PFSK-1 (cell line): Measurements from ENCODE around the gene DGUOK.

ENCODE experiments used
- FOXP2 ChIP-seq: optimal IDR thresholded peaks from 2 replicates; pipeline ENCODE3; 2011; ENCODE audit warnings: borderline replicate concordance, control low read depth, inconsistent platforms; ENCODE audit not compliant: insufficient read depth; ENCODE audit errors: extremely low read length, extremely low read depth
- POLR2AphosphoS5 ChIP-seq: IDR thresholded peaks from 2 replicates; pipeline ENCODE4 v1.6.1; 2012; ENCODE audit warnings: low read depth, mild to moderate bottlenecking, control low read depth, low read length, moderate library complexity
- SIN3A ChIP-seq: IDR thresholded peaks from 2 replicates; pipeline ENCODE4 v1.6.1; 2012; ENCODE audit warnings: mild to moderate bottlenecking, low read length, moderate library complexity, borderline replicate concordance; ENCODE audit not compliant: insufficient read depth
- TAF1 ChIP-seq: IDR thresholded peaks from 2 replicates; pipeline ENCODE4 v1.6.1; 2012; ENCODE audit warnings: low read length, control low read depth, borderline replicate concordance; ENCODE audit not compliant: insufficient read depth
- TF ChIP-seq, protein P1 (sequence below), 2 experiments: IDR thresholded peaks; 2 replicates each; pipeline versions ENCODE4 v1.6.1 to v1.8.0; 2011 to 2012; ENCODE audit warnings: low read depth in 2 of 2, low read length in 2 of 2, control low read depth in 1 of 2, inconsistent platforms in 1 of 2, mild to moderate bottlenecking in 1 of 2, moderate library complexity in 1 of 2; ENCODE audit not compliant: insufficient read depth in 1 of 2

Gene DGUOK

GRCh38 chr2:73997813-73998212, 71.1 kb downstream of the DGUOK start:
- TF ChIP-seq, protein P1, sequence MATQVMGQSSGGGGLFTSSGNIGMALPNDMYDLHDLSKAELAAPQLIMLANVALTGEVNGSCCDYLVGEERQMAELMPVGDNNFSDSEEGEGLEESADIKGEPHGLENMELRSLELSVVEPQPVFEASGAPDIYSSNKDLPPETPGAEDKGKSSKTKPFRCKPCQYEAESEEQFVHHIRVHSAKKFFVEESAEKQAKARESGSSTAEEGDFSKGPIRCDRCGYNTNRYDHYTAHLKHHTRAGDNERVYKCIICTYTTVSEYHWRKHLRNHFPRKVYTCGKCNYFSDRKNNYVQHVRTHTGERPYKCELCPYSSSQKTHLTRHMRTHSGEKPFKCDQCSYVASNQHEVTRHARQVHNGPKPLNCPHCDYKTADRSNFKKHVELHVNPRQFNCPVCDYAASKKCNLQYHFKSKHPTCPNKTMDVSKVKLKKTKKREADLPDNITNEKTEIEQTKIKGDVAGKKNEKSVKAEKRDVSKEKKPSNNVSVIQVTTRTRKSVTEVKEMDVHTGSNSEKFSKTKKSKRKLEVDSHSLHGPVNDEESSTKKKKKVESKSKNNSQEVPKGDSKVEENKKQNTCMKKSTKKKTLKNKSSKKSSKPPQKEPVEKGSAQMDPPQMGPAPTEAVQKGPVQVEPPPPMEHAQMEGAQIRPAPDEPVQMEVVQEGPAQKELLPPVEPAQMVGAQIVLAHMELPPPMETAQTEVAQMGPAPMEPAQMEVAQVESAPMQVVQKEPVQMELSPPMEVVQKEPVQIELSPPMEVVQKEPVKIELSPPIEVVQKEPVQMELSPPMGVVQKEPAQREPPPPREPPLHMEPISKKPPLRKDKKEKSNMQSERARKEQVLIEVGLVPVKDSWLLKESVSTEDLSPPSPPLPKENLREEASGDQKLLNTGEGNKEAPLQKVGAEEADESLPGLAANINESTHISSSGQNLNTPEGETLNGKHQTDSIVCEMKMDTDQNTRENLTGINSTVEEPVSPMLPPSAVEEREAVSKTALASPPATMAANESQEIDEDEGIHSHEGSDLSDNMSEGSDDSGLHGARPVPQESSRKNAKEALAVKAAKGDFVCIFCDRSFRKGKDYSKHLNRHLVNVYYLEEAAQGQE (IDR thresholded peaks at IDR 0.05; ENCODE audit: insufficient read depth in 1 of 2, low read depth in 2 of 2, low read length in 2 of 2): no peak
- TF ChIP-seq POLR2AphosphoS5: no peak
- TF ChIP-seq SIN3A: no peak
- no peak for TF ChIP-seq TAF1
- no peak for TF ChIP-seq FOXP2

- TF ChIP-seq TAF1 (no peak), FOXP2 (no peak), POLR2AphosphoS5 (no peak), SIN3A (no peak)
- TF ChIP-seq, protein P1 (IDR thresholded peaks at IDR 0.05; ENCODE audit: insufficient read depth in 1 of 2, low read depth in 2 of 2, low read length in 2 of 2): no peak
Observed at GRCh38 chr2:73998451-73998850, 71.8 kb downstream of the DGUOK start.

- TF ChIP-seq TAF1 (no peak), FOXP2 (no peak), SIN3A (no peak), POLR2AphosphoS5 (no peak)
- TF ChIP-seq, protein P1 (IDR thresholded peaks at IDR 0.05; ENCODE audit: insufficient read depth in 1 of 2, low read depth in 2 of 2, low read length in 2 of 2): no peak
Observed at GRCh38 chr2:73998933-73999332, 72.3 kb downstream of the DGUOK start.

DNA sequence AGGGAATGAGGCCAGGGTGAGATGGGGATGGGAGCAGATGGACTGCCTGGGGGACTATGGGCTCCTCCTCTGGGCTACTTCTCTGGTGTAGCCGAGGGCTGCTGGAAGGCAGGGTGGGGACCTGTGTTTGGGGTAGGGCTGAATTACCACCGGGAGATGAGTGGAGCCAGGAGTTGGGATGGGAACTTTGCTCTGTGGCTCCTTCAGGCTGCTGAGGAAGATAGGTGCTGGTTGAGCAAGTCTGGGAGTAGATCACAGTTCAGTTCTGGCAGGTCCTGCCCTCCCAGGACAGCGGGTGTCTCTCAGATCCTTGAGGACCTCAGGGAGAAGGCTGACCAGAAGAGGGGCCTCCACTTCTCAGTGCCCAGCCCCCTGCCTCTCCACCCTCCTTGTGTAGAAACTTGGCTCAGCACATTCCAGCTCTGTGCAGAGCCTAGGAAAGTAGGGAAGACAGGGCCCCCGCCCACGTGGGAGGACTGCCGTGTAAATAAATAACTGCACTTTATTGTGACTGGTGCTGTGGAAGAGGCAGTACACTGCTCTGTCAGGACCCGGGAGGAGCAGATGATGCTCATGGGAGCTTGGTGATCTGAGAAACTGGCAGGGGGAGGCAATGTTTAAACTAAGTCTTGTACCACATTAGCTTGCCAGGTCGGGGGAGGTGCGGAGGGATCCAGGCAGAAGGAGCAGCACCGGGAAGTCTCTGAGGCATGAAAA, 73.4 kb downstream of the DGUOK start:
- TF ChIP-seq SIN3A: peak; percentile 84; the same call in 1 of the 2 replicates
- TF ChIP-seq, protein P1 (IDR thresholded peaks at IDR 0.05; ENCODE audit: insufficient read depth in 1 of 2, low read depth in 2 of 2, low read length in 2 of 2): no peak

DNA sequence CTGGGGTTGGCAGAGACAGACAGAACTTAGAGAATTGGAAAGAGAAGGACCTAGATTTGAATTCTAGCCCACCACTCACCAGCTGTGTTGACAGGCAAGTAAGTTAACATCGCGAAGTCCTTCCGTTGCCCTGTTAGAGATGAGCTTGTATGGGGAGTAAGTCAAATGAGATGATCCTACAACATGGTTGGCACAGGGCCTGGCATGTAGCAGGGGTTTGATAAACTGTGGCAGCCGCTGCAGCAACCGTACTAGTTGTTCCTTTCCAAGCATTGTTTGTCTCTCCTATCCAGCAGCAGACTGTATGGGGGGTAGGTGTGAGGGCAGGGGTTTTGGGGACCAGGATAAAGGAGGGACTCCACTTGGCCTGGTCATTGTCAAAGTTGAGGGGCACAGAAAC, 74.0 kb downstream of the DGUOK start:
- TF ChIP-seq SIN3A (no peak), FOXP2 (no peak), TAF1 (no peak), POLR2AphosphoS5 (no peak)
- TF ChIP-seq, protein P1 (IDR thresholded peaks at IDR 0.05; ENCODE audit: insufficient read depth in 1 of 2, low read depth in 2 of 2, low read length in 2 of 2): no peak
